K562 (cell line): Measurements from ENCODE around the gene TTC22.

ENCODE experiments used
- BCL6 ChIP-seq: fragments of 250-450 bp; sonication (Bioruptor Pico); IDR thresholded peaks from 2 replicates; pipeline ENCODE4 v1.4.0; 2020
- BDP1 ChIP-seq: IDR thresholded peaks from 3 replicates; pipeline ENCODE4 v1.6.1; 2011; ENCODE audit not compliant: insufficient read length, insufficient read depth
- MAFK ChIP-seq: IDR thresholded peaks from 2 replicates; pipeline ENCODE4 v1.6.1; 2011; ENCODE audit warnings: low read length, improper control_type of control experiment
- MEF2D ChIP-seq: conservative IDR thresholded peaks from 2 replicates; pipeline ENCODE4 v1.6.1; 2016; ENCODE audit warnings: low read depth, missing genetic modification characterization, missing compliant biosample characterization
- NCOA2 ChIP-seq, 2 experiments: fragments of 450-650 bp; IDR thresholded peaks; 2 replicates each; pipeline ENCODE4 v1.6.1; 2018; ENCODE audit warnings: mild to moderate bottlenecking in 2 of 2, moderate library complexity in 1 of 2; ENCODE audit not compliant: partially characterized antibody in 2 of 2
- POLR2A ChIP-seq: fragments of 450-650 bp; conservative IDR thresholded peaks from 2 replicates; pipeline ENCODE4 v1.6.1; 2016
- RERE ChIP-seq: sonication (generic); formaldehyde crosslinking; IDR thresholded peaks from 2 replicates; pipeline ENCODE4 v1.8.0; 2023; ENCODE audit warnings: missing genetic modification reagents, mild to moderate bottlenecking, borderline replicate concordance
- SMARCE1 ChIP-seq: fragments of 450-650 bp; IDR thresholded peaks from 2 replicates; pipeline ENCODE4 v1.7.1; 2016; ENCODE audit warnings: mild to moderate bottlenecking
- TF ChIP-seq, protein P1 (sequence below), 3 experiments: IDR thresholded peaks in 2 of 3; conservative IDR thresholded peaks in 1 of 3; 2 replicates each; pipeline ENCODE4 v1.5.1; 2011 to 2012; ENCODE audit warnings: low read length in 3 of 3, mild to moderate bottlenecking in 3 of 3, control low read depth in 2 of 3, improper control_type of control experiment in 1 of 3, inconsistent platforms in 1 of 3, low read depth in 1 of 3, mixed read lengths in 1 of 3, moderate library complexity in 1 of 3; ENCODE audit not compliant: insufficient read depth in 2 of 3
- TF ChIP-seq, protein P2 (sequence below), 2 experiments: fragments of 450-650 bp; formaldehyde crosslinking in 1 of 2; IDR thresholded peaks; 2 replicates each; pipeline versions ENCODE4 v1.4.0 to v1.6.1; 2014 to 2020; ENCODE audit warnings: mild to moderate bottlenecking in 2 of 2, borderline replicate concordance in 1 of 2, low read depth in 1 of 2
- TF ChIP-seq, protein P3 (sequence below): fragments of 450-650 bp; formaldehyde crosslinking; IDR thresholded peaks from 2 replicates; pipeline ENCODE4 v1.4.0; 2020; ENCODE audit warnings: mild to moderate bottlenecking, mixed read lengths

- TF ChIP-seq, protein P1, sequence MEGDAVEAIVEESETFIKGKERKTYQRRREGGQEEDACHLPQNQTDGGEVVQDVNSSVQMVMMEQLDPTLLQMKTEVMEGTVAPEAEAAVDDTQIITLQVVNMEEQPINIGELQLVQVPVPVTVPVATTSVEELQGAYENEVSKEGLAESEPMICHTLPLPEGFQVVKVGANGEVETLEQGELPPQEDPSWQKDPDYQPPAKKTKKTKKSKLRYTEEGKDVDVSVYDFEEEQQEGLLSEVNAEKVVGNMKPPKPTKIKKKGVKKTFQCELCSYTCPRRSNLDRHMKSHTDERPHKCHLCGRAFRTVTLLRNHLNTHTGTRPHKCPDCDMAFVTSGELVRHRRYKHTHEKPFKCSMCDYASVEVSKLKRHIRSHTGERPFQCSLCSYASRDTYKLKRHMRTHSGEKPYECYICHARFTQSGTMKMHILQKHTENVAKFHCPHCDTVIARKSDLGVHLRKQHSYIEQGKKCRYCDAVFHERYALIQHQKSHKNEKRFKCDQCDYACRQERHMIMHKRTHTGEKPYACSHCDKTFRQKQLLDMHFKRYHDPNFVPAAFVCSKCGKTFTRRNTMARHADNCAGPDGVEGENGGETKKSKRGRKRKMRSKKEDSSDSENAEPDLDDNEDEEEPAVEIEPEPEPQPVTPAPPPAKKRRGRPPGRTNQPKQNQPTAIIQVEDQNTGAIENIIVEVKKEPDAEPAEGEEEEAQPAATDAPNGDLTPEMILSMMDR (IDR thresholded peaks at IDR 0.05 in 2 of 3, conservative IDR thresholded peaks at IDR 0.05 in 1 of 3; ENCODE audit: insufficient read depth in 2 of 3, low read depth in 1 of 3, low read length in 3 of 3) = no peak
- TF ChIP-seq, protein P2, sequence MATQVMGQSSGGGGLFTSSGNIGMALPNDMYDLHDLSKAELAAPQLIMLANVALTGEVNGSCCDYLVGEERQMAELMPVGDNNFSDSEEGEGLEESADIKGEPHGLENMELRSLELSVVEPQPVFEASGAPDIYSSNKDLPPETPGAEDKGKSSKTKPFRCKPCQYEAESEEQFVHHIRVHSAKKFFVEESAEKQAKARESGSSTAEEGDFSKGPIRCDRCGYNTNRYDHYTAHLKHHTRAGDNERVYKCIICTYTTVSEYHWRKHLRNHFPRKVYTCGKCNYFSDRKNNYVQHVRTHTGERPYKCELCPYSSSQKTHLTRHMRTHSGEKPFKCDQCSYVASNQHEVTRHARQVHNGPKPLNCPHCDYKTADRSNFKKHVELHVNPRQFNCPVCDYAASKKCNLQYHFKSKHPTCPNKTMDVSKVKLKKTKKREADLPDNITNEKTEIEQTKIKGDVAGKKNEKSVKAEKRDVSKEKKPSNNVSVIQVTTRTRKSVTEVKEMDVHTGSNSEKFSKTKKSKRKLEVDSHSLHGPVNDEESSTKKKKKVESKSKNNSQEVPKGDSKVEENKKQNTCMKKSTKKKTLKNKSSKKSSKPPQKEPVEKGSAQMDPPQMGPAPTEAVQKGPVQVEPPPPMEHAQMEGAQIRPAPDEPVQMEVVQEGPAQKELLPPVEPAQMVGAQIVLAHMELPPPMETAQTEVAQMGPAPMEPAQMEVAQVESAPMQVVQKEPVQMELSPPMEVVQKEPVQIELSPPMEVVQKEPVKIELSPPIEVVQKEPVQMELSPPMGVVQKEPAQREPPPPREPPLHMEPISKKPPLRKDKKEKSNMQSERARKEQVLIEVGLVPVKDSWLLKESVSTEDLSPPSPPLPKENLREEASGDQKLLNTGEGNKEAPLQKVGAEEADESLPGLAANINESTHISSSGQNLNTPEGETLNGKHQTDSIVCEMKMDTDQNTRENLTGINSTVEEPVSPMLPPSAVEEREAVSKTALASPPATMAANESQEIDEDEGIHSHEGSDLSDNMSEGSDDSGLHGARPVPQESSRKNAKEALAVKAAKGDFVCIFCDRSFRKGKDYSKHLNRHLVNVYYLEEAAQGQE (IDR thresholded peaks at IDR 0.05; ENCODE audit: borderline replicate concordance) = no peak
- TF ChIP-seq, protein P2 (CRISPR knock-in tag; IDR thresholded peaks at IDR 0.05; ENCODE audit: low read depth) = no peak
- TF ChIP-seq BCL6 (CRISPR knock-in tag) (no peak), MAFK (no peak), MEF2D (tag) (no peak), POLR2A (no peak), BDP1 (no peak), NCOA2 (IDR thresholded peaks at IDR 0.05; ENCODE audit: partially characterized antibody in 2 of 2) (no peak), RERE (CRISPR knock-in tag) (no peak), SMARCE1 (no peak)
- TF ChIP-seq, protein P3, sequence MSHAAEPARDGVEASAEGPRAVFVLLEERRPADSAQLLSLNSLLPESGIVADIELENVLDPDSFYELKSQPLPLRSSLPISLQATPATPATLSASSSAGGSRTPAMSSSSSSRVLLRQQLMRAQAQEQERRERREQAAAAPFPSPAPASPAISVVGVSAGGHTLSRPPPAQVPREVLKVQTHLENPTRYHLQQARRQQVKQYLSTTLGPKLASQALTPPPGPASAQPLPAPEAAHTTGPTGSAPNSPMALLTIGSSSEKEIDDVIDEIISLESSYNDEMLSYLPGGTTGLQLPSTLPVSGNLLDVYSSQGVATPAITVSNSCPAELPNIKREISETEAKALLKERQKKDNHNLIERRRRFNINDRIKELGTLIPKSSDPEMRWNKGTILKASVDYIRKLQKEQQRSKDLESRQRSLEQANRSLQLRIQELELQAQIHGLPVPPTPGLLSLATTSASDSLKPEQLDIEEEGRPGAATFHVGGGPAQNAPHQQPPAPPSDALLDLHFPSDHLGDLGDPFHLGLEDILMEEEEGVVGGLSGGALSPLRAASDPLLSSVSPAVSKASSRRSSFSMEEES (CRISPR knock-in tag) = no peak
Measured at GRCh38 chr1:54819733-54820132, 18.6 kb upstream of the TTC22 start.
